Measurements from ENCODE around the gene MAPK1.
"Not testable (repeated sequence)": the region's sequence is repeated elsewhere in the genome, so short reads cannot be mapped to it uniquely, and the experiment has no call there.

- TF ChIP-seq CTCF (conservative IDR thresholded peaks at IDR 0.05 in 1 of 2, IDR thresholded peaks at IDR 0.05 in 1 of 2; ENCODE audit: low read depth in 1 of 2, low read length in 2 of 2); EZH2 (IDR thresholded peaks at IDR 0.05; ENCODE audit: low read length, missing control alignments): not testable (repeated sequence)
These were observed 28.2 kb downstream of the MAPK1 start for GRCh38 chr22:21839104-21839764.

Measured in fibroblast of lung (primary cell).